ENCODE results near the gene B4GAT1. TPM values are rescaled to one million over a fixed set of nuclear protein-coding genes. Genes with fewer than 3 reads are reported as not detected.

Gene B4GAT1
- total and polyA plus RNA-seq, 9 of the 15 experiments (the other 6 are each of a cell fraction or from before 2014, with no cell fraction given): 0.86 to 9.5 (median 3.8) TPM

GRCh38 chr11:66347425-66348276, at the start of gene B4GAT1 (continued):
- TF ChIP-seq SNIP1 (IDR thresholded peaks at IDR 0.05; ENCODE audit: low read depth): no peak
- no peak for TF ChIP-seq SFPQ (IDR thresholded peaks at IDR 0.05; ENCODE audit: low read depth, low read length)
- TF ChIP-seq CREB5 (CRISPR knock-in tag; IDR thresholded peaks at IDR 0.05): no peak
- 0 out of 2 replicates have a peak, but pooled peaks have one; percentile 7 for TF ChIP-seq ZNF384 (IDR thresholded peaks at IDR 0.05; ENCODE audit: low read depth, low read length)
- TF ChIP-seq CBX3 (IDR thresholded peaks at IDR 0.05; ENCODE audit: borderline replicate concordance in 1 of 2, low read length in 2 of 2): peak in 1 of 2 experiments; percentile 85; a peak in 1 of 3 replicates
- peak; percentile 56 for TF ChIP-seq PHF20 (IDR thresholded peaks at IDR 0.05; ENCODE audit: partially characterized antibody)
- TF ChIP-seq SIN3B (IDR thresholded peaks at IDR 0.05; ENCODE audit: low read depth): no peak
- TF ChIP-seq RBM25 (IDR thresholded peaks at IDR 0.05; ENCODE audit: low read depth, low read length, severe bottlenecking): no peak
- TF ChIP-seq CBFA2T3 (IDR thresholded peaks at IDR 0.05): no peak
- peak; percentile 62; the same call in 1 of the 2 replicates for TF ChIP-seq CREB3L1 (IDR thresholded peaks at IDR 0.05; ENCODE audit: borderline replicate concordance, low read depth)
- TF ChIP-seq ZNF407 (IDR thresholded peaks at IDR 0.05; ENCODE audit: low read depth): peak; percentile 76
- TF ChIP-seq MCM3 (IDR thresholded peaks at IDR 0.05): no peak
- no peak for TF ChIP-seq ZNF551 (CRISPR knock-in tag; IDR thresholded peaks at IDR 0.05)
- TF ChIP-seq RHOXF2B (CRISPR knock-in tag; conservative IDR thresholded peaks at IDR 0.05): 0 out of 2 replicates have a peak, but pooled peaks have one; percentile 42
- no peak for TF ChIP-seq PHB2 (IDR thresholded peaks at IDR 0.05; ENCODE audit: low read depth)
